Esophagus (tissue), 2 donors: ENCODE results near the gene TSHZ3. TPM values are rescaled to one million over a fixed set of nuclear protein-coding genes. Genes with fewer than 3 reads are reported as not detected.

ENCODE experiments used
- H3K27ac ChIP-seq, 2 donors: one replicate each; pipeline ENCODE4 v1.5.1; 2013; ENCODE audit warnings: low read depth in 2 of 2, mild to moderate bottlenecking in 2 of 2, inconsistent platforms in 1 of 2, low read length in 1 of 2, moderate library complexity in 1 of 2
- H3K27me3 ChIP-seq, 2 donors: one replicate each; pipeline ENCODE4 v1.6.1; 2013; ENCODE audit warnings: low read length in 2 of 2, control low read depth in 1 of 2, mild to moderate bottlenecking in 1 of 2; ENCODE audit not compliant: insufficient read depth in 2 of 2, control insufficient read depth in 1 of 2
- H3K36me3 ChIP-seq, 2 donors: one replicate each; pipeline ENCODE4 v1.6.1; 2013; ENCODE audit warnings: low read length in 1 of 2; ENCODE audit not compliant: control insufficient read depth in 2 of 2, insufficient read depth in 2 of 2
- H3K4me1 ChIP-seq, 2 donors: one replicate each; pipeline ENCODE4 v1.6.1; 2013; ENCODE audit warnings: low read length in 1 of 2; ENCODE audit not compliant: control insufficient read depth in 2 of 2, insufficient read depth in 2 of 2
- H3K4me3 ChIP-seq, 2 donors: one replicate each; pipeline ENCODE4 v1.5.1; 2013; ENCODE audit warnings: low read length in 2 of 2, mild to moderate bottlenecking in 2 of 2, low read depth in 1 of 2, moderate library complexity in 1 of 2
- H3K9me3 ChIP-seq, 2 donors: one replicate each; pipeline ENCODE4 v1.6.1; 2013; ENCODE audit warnings: mild to moderate bottlenecking in 2 of 2, low read depth in 1 of 2, low read length in 1 of 2, moderate library complexity in 1 of 2; ENCODE audit not compliant: control insufficient read depth in 2 of 2, insufficient read depth in 1 of 2
- WGBS, 2 donors: extraction: QIAGEN DNeasy Blood & Tissue Kit; methylation state at CpG; one replicate each; pipeline ENCODE4 v1.1.7; 2013; 5-methylcytosine and 5-hydroxymethylcytosine counted together
- polyA plus RNA-seq, 2 donors: library from polyadenylated mRNA; stranded (reverse); fragments of 200-250 nt; gene quantifications; one replicate each; pipeline ENCODE4 v1.2.3, GENCODE V29; 2013
- donor health status: healthy with polysubstance abuse.
- donor health status: Bipolar disorder and iron deficiency.

TSHZ3 gene
- polyA plus RNA-seq, 2 donors: 1.2 to 1.9 TPM

GRCh38 chr19:31350693-31351055 is 1.4 kb upstream of the TSHZ3 start:
- Histone ChIP-seq H3K4me1 (peaks cover 0 to 10% of the 10 kb centered on the region in 2 donors), H3K36me3 (no peaks in the 10 kb centered on the region), H3K27me3 (no peaks in the 10 kb centered on the region), H3K27ac (peak overlapping the region; percentile 85 to 88), H3K4me3 (peak overlapping the region; percentile 66 to 72), H3K9me3 (no peaks in the 10 kb centered on the region)
- 0 to 1% methylated on average over 45 to 63 of the region's 63 CpGs for WGBS, 2 donors

- 1 to 2% methylated on average over 32 to 61 of the region's 61 CpGs for WGBS, 2 donors
Measured at GRCh38 chr19:31350033-31350692, 927 bp upstream of the TSHZ3 start.

GRCh38 chr19:31348481-31349159 is 616 bp downstream of the TSHZ3 start:
- Histone ChIP-seq H3K9me3 (no peaks in the 10 kb centered on the region), H3K36me3 (no peaks in the 10 kb centered on the region), H3K4me1 (peaks cover 0 to 5% of the 10 kb centered on the region in 2 donors), H3K4me3 (peak overlapping the region; percentile 66 to 72), H3K27ac (peak overlapping the region; percentile 54 to 88), H3K27me3 (no peaks in the 10 kb centered on the region)
- 1% methylated on average over 55 to 61 of the region's 61 CpGs for WGBS, 2 donors

More at GRCh38 chr19:31350033-31350692, 927 bp upstream of the TSHZ3 start:
- Histone ChIP-seq H3K9me3 (no peaks in the 10 kb centered on the region), H3K27me3 (no peaks in the 10 kb centered on the region), H3K4me3 (peak overlapping the region; percentile 66 to 72), H3K27ac (peak overlapping the region; percentile 85 to 88), H3K4me1 (peaks cover 0 to 10% of the 10 kb centered on the region in 2 donors), H3K36me3 (no peaks in the 10 kb centered on the region)

GRCh38 chr19:31347828-31348392 is 1.3 kb downstream of the TSHZ3 start:
- H3K4me1 ChIP-seq: peaks cover 0 to 5% of the 10 kb centered on the region in 2 donors
- peak overlapping the region in 1 of 2 donors; percentile 66 for H3K4me3 ChIP-seq
- 36 to 42% methylated on average over 11 of the region's 11 CpGs for WGBS, 2 donors
- H3K9me3 ChIP-seq: no peaks in the 10 kb centered on the region
- no peaks in the 10 kb centered on the region for H3K36me3 ChIP-seq
- no peaks in the 10 kb centered on the region for H3K27me3 ChIP-seq
- H3K27ac ChIP-seq: peak overlapping the region; percentile 14 to 88

GRCh38 chr19:31347354-31347753 is 1.9 kb downstream of the TSHZ3 start:
- H3K27me3 ChIP-seq: no peaks in the 10 kb centered on the region
- H3K4me3 ChIP-seq: no peak overlapping the region
- 76 to 81% methylated on average over 3 of the region's 3 CpGs for WGBS, 2 donors
- peaks cover 0 to 5% of the 10 kb centered on the region in 2 donors for H3K4me1 ChIP-seq
- H3K36me3 ChIP-seq: no peaks in the 10 kb centered on the region
- peak overlapping the region in 1 of 2 donors; percentile 14 for H3K27ac ChIP-seq
- no peaks in the 10 kb centered on the region for H3K9me3 ChIP-seq

- no peaks in the 10 kb centered on the region for H3K9me3 ChIP-seq
- no peak overlapping the region for H3K4me3 ChIP-seq
- WGBS, 2 donors: 81 to 87% methylated on average over 8 of the region's 8 CpGs
- H3K27ac ChIP-seq: no peak overlapping the region
- no peaks in the 10 kb centered on the region for H3K36me3 ChIP-seq
- H3K4me1 ChIP-seq: no peaks in the 10 kb centered on the region
- H3K27me3 ChIP-seq: no peaks in the 10 kb centered on the region
Measured at GRCh38 chr19:31346184-31347059, 2.8 kb downstream of the TSHZ3 start.

GRCh38 chr19:31344403-31344802 is 4.8 kb downstream of the TSHZ3 start:
- Histone ChIP-seq H3K9me3 (no peaks in the 10 kb centered on the region), H3K27me3 (no peaks in the 10 kb centered on the region), H3K4me1 (no peaks in the 10 kb centered on the region), H3K27ac (no peak overlapping the region), H3K4me3 (no peak overlapping the region), H3K36me3 (no peaks in the 10 kb centered on the region)
- WGBS, 2 donors: 56 to 64% methylated on average over 9 of the region's 9 CpGs

- no peaks in the 10 kb centered on the region for H3K4me1 ChIP-seq
- no peak overlapping the region for H3K27ac ChIP-seq
- H3K9me3 ChIP-seq: no peaks in the 10 kb centered on the region
- H3K4me3 ChIP-seq: no peak overlapping the region
- H3K27me3 ChIP-seq: no peaks in the 10 kb centered on the region
- WGBS, 2 donors: 90 to 91% methylated on average over 5 of the region's 5 CpGs
- H3K36me3 ChIP-seq: no peaks in the 10 kb centered on the region
Measured at GRCh38 chr19:31342926-31343325, 6.3 kb downstream of the TSHZ3 start.
